ENCODE results near the gene SLC7A11.

Gene SLC7A11

GRCh38 chr4:138185859-138186645, 56.1 kb downstream of the SLC7A11 start:
- DNase-seq (ENCODE audit: low spot score) = no peak

GRCh38 chr4:138184886-138185285, 57.3 kb downstream of the SLC7A11 start:
- no peak for TF ChIP-seq CTCF (IDR thresholded peaks at IDR 0.05; ENCODE audit: extremely low read depth, missing control alignments)
- no peak for DNase-seq (ENCODE audit: low spot score)

More at GRCh38 chr4:138185859-138186645, 56.1 kb downstream of the SLC7A11 start:
- no peak for TF ChIP-seq CTCF (IDR thresholded peaks at IDR 0.05; ENCODE audit: extremely low read depth, missing control alignments)

GRCh38 chr4:138182838-138183426, 59.2 kb downstream of the SLC7A11 start:
- DNase-seq (ENCODE audit: low spot score) = peak; percentile 15
- TF ChIP-seq CTCF (IDR thresholded peaks at IDR 0.05; ENCODE audit: extremely low read depth, missing control alignments) = peak; percentile 40

GRCh38 chr4:138181287-138181686, 60.9 kb downstream of the SLC7A11 start:
- DNase-seq (ENCODE audit: low spot score) = no peak
- no peak for TF ChIP-seq CTCF (IDR thresholded peaks at IDR 0.05; ENCODE audit: extremely low read depth, missing control alignments)

GRCh38 chr4:138178566-138178965, 63.6 kb downstream of the SLC7A11 start:
- no peak for TF ChIP-seq CTCF (IDR thresholded peaks at IDR 0.05; ENCODE audit: extremely low read depth, missing control alignments)
- no peak for DNase-seq (ENCODE audit: low spot score)

- TF ChIP-seq CTCF (IDR thresholded peaks at IDR 0.05; ENCODE audit: extremely low read depth, missing control alignments) = no peak
- no peak for DNase-seq (ENCODE audit: low spot score)
Observed at GRCh38 chr4:138177278-138177968, 64.7 kb downstream of the SLC7A11 start.

Measured in GM20000 (cell line).